CD14-positive monocyte (primary cell): ENCODE measurements around the gene ACVR2B. TPM values are rescaled to one million over a fixed set of nuclear protein-coding genes. Genes with fewer than 3 reads are reported as not detected.

Experiments used
- DNase-seq, 3 donors: peaks; one replicate each; pipeline ENCODE4 v3.0.0-alpha.2; 2011 to 2022
- H2AFZ ChIP-seq: 2 replicates; pipeline ENCODE4 v1.6.0; 2012; ENCODE audit warnings: mild to moderate bottlenecking, low read depth, low read length, inconsistent platforms; ENCODE audit not compliant: insufficient read depth, poor library complexity, severe bottlenecking
- H3K27ac ChIP-seq, 2 donors: 1 replicate in 1 of 2; 2 replicates in 1 of 2; pipeline ENCODE4 v1.5.1; 2012 to 2013; ENCODE audit warnings: low read length in 2 of 2, control low read depth in 1 of 2, inconsistent platforms in 1 of 2, low read depth in 1 of 2, mild to moderate bottlenecking in 1 of 2
- H3K27me3 ChIP-seq, 2 donors: one replicate each; pipeline versions ENCODE4 v1.6.0 to v1.6.1; 2011 to 2013; ENCODE audit warnings: low read length in 2 of 2; ENCODE audit not compliant: control insufficient read depth in 2 of 2, insufficient read depth in 2 of 2
- H3K36me3 ChIP-seq, 2 donors: replicated peaks in 1 of 2; 1 replicate in 1 of 2; 2 replicates in 1 of 2; pipeline versions ENCODE4 v1.5.1 to v1.6.1; 2012 to 2013; ENCODE audit warnings: low read length in 2 of 2, control low read depth in 1 of 2, inconsistent platforms in 1 of 2, mild to moderate bottlenecking in 1 of 2; ENCODE audit not compliant: insufficient read depth in 2 of 2, control insufficient read depth in 1 of 2
- H3K4me1 ChIP-seq, 2 donors: 1 replicate in 1 of 2; 2 replicates in 1 of 2; pipeline versions ENCODE4 v1.5.1 to v1.6.1; 2012 to 2013; ENCODE audit warnings: low read length in 2 of 2, control low read depth in 1 of 2, inconsistent platforms in 1 of 2, mild to moderate bottlenecking in 1 of 2, moderate library complexity in 1 of 2; ENCODE audit not compliant: insufficient read depth in 2 of 2, control insufficient read depth in 1 of 2
- H3K4me2 ChIP-seq: replicated peaks from 2 replicates; pipeline ENCODE3; 2012; ENCODE audit warnings: low read length, moderate library complexity, mild to moderate bottlenecking; ENCODE audit not compliant: poor library complexity, severe bottlenecking; ENCODE audit errors: extremely low read depth
- H3K4me3 ChIP-seq, 3 experiments: fragments of 200-600 bp in 1 of 3; sonication (generic) in 1 of 3; replicated peaks in 1 of 3; 1 replicate in 2 of 3; 2 replicates in 1 of 3; pipeline ENCODE4 v1.5.1; 2011 to 2013; ENCODE audit warnings: low read length in 3 of 3, mild to moderate bottlenecking in 3 of 3, control low read depth in 2 of 3, low read depth in 2 of 3, inconsistent platforms in 1 of 3, moderate library complexity in 1 of 3
- H3K79me2 ChIP-seq: 2 replicates; pipeline ENCODE4 v1.6.0; 2012; ENCODE audit warnings: mild to moderate bottlenecking, control low read depth, inconsistent platforms, low read length, moderate library complexity; ENCODE audit not compliant: insufficient read depth
- H3K9ac ChIP-seq: 2 replicates; pipeline ENCODE4 v1.6.0; 2017; ENCODE audit warnings: low read length, mild to moderate bottlenecking; ENCODE audit not compliant: insufficient read depth, poor library complexity, severe bottlenecking
- H3K9me3 ChIP-seq, 2 donors: replicated peaks in 1 of 2; 1 replicate in 1 of 2; 2 replicates in 1 of 2; pipeline versions ENCODE4 v1.5.1 to v1.6.1; 2012 to 2013; ENCODE audit warnings: low read length in 2 of 2, control low read depth in 1 of 2; ENCODE audit not compliant: control insufficient read depth in 1 of 2, insufficient read depth in 1 of 2
- H4K20me1 ChIP-seq: 2 replicates; pipeline ENCODE4 v1.6.0; 2012; ENCODE audit warnings: mild to moderate bottlenecking, low read length, control low read depth, moderate library complexity; ENCODE audit not compliant: insufficient read depth
- H3K27ac Mint-ChIP-seq, 7 donors: one replicate each; pipeline ENCODE4 v1.8.0; 2020; ENCODE audit warnings: mild to moderate bottlenecking in 7 of 7, mixed read lengths in 7 of 7, moderate library complexity in 6 of 7, inconsistent platforms in 2 of 7
- H3K27me3 Mint-ChIP-seq, 3 donors: one replicate each; pipeline ENCODE4 v1.8.0; 2021 to 2022; ENCODE audit warnings: low read depth in 3 of 3, mild to moderate bottlenecking in 3 of 3, mixed read lengths in 3 of 3, moderate library complexity in 3 of 3, inconsistent platforms in 1 of 3
- H3K36me3 Mint-ChIP-seq, 2 donors: one replicate each; pipeline ENCODE4 v1.8.0; 2020; ENCODE audit warnings: mixed read lengths in 2 of 2, inconsistent platforms in 1 of 2, mild to moderate bottlenecking in 1 of 2
- H3K4me1 Mint-ChIP-seq: one replicate; pipeline ENCODE4 v1.8.0; 2020; ENCODE audit warnings: mild to moderate bottlenecking, mixed read lengths
- H3K4me3 Mint-ChIP-seq, 2 donors: one replicate each; pipeline ENCODE4 v1.8.0; 2020; ENCODE audit warnings: mild to moderate bottlenecking in 2 of 2, mixed read lengths in 2 of 2, moderate library complexity in 1 of 2
- H3K9me3 Mint-ChIP-seq, 7 donors: one replicate each; pipeline ENCODE4 v1.8.0; 2020 to 2022; ENCODE audit warnings: mixed read lengths in 7 of 7, mild to moderate bottlenecking in 6 of 7, moderate library complexity in 6 of 7, inconsistent platforms in 2 of 7
- WGBS: methylation state at CpG from one replicate; pipeline ENCODE4 v1.1.5; 2013; ENCODE audit warnings: missing lambda C conversion rate; ENCODE audit not compliant: insufficient coverage; 5-methylcytosine and 5-hydroxymethylcytosine counted together
- intact Hi-C, 2 donors: fragments of 100-400 bp; cut with micrococcal nuclease; formaldehyde crosslinking; loops; one replicate each; pipeline versions ENCODE4 v1.15.0 to v1.15.1; 2023
- polyA plus RNA-seq, 3 donors: library from polyadenylated mRNA; depleted of rRNA in 1 of 3; unstranded in 2 of 3; stranded (reverse) in 1 of 3; fragments of 300-500 nt in 2 of 3; fragments of >200 nt in 1 of 3; fragmentation: Illumina TruSeq in 2 of 3; gene quantifications; 1 replicate in 2 of 3; 2 replicates in 1 of 3; pipeline ENCODE4 v1.2.3, GENCODE V29; 2012 to 2021
- TF ChIP-seq, protein P1 (sequence below): fragments of 200-600 bp; IDR thresholded peaks from one replicate; pipeline ENCODE4 v1.8.0; 2022; ENCODE audit warnings: antibody characterized with exemption, mild to moderate bottlenecking

Gene ACVR2B
- polyA plus RNA-seq, 3 donors: 0.15 to 0.41 TPM; not detected in 1

DNA sequence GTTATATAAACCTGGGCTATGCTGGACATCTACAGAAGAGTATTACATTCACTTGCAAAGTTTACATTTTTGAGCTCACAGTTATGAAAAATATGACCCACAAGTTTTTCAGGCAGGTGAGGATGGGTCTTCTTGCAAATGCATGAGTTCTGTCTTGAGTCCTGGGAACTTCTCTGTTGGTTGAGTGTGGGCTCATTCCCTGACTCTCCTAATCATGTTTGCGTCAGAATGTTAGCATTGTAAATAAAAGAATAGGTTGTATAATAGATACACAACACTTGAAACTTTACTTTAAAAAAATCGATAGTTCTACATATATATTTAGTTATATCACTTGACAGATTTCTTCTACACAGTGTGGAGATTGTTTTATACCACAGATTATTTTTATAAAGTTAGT is 35.3 kb downstream of the ACVR2B start:
- H3K9me3 ChIP-seq: no peaks in the 10 kb centered on the region
- H3K27ac Mint-ChIP-seq: no peak overlapping the region
- no peaks in the 10 kb centered on the region for H4K20me1 ChIP-seq
- H3K9me3 Mint-ChIP-seq: no peaks in the 10 kb centered on the region
- no CpG with 5 or more reads among the region's 2 CpGs for WGBS
- no peak overlapping the region for H3K9ac ChIP-seq
- H3K36me3 ChIP-seq: no peaks in the 10 kb centered on the region
- TF ChIP-seq, protein P1, sequence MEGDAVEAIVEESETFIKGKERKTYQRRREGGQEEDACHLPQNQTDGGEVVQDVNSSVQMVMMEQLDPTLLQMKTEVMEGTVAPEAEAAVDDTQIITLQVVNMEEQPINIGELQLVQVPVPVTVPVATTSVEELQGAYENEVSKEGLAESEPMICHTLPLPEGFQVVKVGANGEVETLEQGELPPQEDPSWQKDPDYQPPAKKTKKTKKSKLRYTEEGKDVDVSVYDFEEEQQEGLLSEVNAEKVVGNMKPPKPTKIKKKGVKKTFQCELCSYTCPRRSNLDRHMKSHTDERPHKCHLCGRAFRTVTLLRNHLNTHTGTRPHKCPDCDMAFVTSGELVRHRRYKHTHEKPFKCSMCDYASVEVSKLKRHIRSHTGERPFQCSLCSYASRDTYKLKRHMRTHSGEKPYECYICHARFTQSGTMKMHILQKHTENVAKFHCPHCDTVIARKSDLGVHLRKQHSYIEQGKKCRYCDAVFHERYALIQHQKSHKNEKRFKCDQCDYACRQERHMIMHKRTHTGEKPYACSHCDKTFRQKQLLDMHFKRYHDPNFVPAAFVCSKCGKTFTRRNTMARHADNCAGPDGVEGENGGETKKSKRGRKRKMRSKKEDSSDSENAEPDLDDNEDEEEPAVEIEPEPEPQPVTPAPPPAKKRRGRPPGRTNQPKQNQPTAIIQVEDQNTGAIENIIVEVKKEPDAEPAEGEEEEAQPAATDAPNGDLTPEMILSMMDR: no peak
- no peak overlapping the region for H3K4me2 ChIP-seq
- H3K27ac ChIP-seq: no peak overlapping the region
- H3K36me3 Mint-ChIP-seq: no peaks in the 10 kb centered on the region
- H3K4me1 Mint-ChIP-seq: no peaks in the 10 kb centered on the region
- no peaks in the 10 kb centered on the region for H3K27me3 ChIP-seq
- H3K79me2 ChIP-seq: no peaks in the 10 kb centered on the region
- H3K4me3 ChIP-seq: no peak overlapping the region
- intact Hi-C loops: loop anchor here in 1 of 2 donors (10.0 kb wide), 1 partner anchor 634 kb away; no protein-coding TSS in a partner anchor
- no peak overlapping the region for H3K4me3 Mint-ChIP-seq
- no peaks in the 10 kb centered on the region for H3K4me1 ChIP-seq
- no peak overlapping the region for H2AFZ ChIP-seq
- no peak for DNase-seq
- peaks cover 0 to 2% (median 0%) of the 10 kb centered on the region in 3 donors for H3K27me3 Mint-ChIP-seq

DNA sequence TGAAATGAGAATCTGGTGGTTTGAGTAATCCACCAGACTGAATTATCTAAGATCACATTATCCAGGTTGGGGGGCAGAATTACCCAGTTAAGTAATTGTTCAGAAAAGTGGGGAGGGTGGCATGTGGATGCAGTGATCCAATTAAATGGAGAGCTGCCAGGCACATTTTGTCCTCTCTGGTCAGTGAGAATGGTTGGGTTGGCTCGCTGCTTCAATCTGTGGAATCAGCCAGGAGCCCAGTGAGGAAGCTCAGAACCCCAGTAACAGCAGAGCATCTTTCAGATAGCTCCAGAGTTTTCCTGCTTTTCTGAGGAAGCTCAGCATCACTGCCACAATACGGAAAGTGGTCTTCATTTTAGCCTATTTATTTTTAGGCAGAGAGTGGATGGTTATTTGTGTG is 36.1 kb downstream of the ACVR2B start:
- no peak overlapping the region for H3K4me3 Mint-ChIP-seq
- no peak overlapping the region for H2AFZ ChIP-seq
- H3K36me3 Mint-ChIP-seq: no peaks in the 10 kb centered on the region
- peaks cover 0 to 3% (median 1%) of the 10 kb centered on the region in 3 donors for H3K27me3 Mint-ChIP-seq
- H3K4me3 ChIP-seq: no peak overlapping the region
- H3K9me3 Mint-ChIP-seq: no peaks in the 10 kb centered on the region
- H3K36me3 ChIP-seq: no peaks in the 10 kb centered on the region
- H3K27ac Mint-ChIP-seq: no peak overlapping the region
- no peaks in the 10 kb centered on the region for H3K27me3 ChIP-seq
- no peaks in the 10 kb centered on the region for H3K79me2 ChIP-seq
- intact Hi-C loops: loop anchor here in 1 of 2 donors (10.0 kb wide), 1 partner anchor 635 kb away; no protein-coding TSS in a partner anchor
- no peaks in the 10 kb centered on the region for H3K9me3 ChIP-seq
- WGBS: 100% methylated on average over 2 of the region's 2 CpGs
- no peaks in the 10 kb centered on the region for H4K20me1 ChIP-seq
- no peaks in the 10 kb centered on the region for H3K4me1 ChIP-seq
- no peak for DNase-seq
- no peak overlapping the region for H3K9ac ChIP-seq
- no peak overlapping the region for H3K4me2 ChIP-seq
- no peaks in the 10 kb centered on the region for H3K4me1 Mint-ChIP-seq
- no peak overlapping the region for H3K27ac ChIP-seq
- TF ChIP-seq, protein P1: no peak
